ENCODE results near the gene AP1G1. TPM values are rescaled to one million over a fixed set of nuclear protein-coding genes. Genes with fewer than 3 reads are reported as not detected.
"Not testable (repeated sequence)": the region's sequence is repeated elsewhere in the genome, so short reads cannot be mapped to it uniquely, and the experiment has no call there.

The AP1G1 gene
- polyA plus RNA-seq, 1 donor (not counting 4 experiments of a cell fraction or from before 2014, with no cell fraction given): 62.5 TPM

- dilution Hi-C loops (cut with MboI; ENCODE audit: extremely low pct_ligation_motif_present, low sequenced_read_pairs): no loop called here
Measured at GRCh38 chr16:71794018-71794417, 14.6 kb downstream of the AP1G1 start.

DNA sequence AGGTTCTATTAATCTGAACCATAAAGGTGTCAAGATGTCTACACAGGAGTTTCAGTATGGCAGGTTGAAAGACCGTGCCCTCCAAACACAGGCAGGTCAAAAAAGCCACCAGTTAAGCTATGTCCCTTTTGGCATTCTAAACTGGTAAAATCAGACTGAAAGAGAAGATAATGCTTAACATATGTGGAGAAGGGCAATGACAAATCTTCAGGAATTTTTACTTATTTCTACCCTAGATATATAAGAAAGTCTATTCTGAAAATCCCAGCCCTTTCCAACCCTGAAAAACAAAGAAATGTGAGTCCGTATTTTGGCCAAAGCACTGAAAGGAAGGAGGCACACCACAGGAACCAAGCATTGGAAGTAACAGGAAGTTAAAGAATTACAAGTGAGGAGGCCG, 16.5 kb downstream of the AP1G1 start:
- Histone ChIP-seq H4K20me1 (ENCODE audit: control insufficient read depth, extremely low read depth, insufficient read depth, low read length) (peaks cover 6% of the 10 kb centered on the region), H3K79me2 (ENCODE audit: control insufficient read depth, insufficient read depth, low read length) (peaks cover 93% of the 10 kb centered on the region), H3K4me3 (ENCODE audit: control insufficient read depth in 2 of 3, extremely low read depth in 1 of 3, insufficient read depth in 2 of 3, low read depth in 1 of 3, low read length in 3 of 3) (no peak overlapping the region), H3K27ac (ENCODE audit: control insufficient read depth, insufficient read depth, low read length) (no peak overlapping the region), H3K9me1 (ENCODE audit: control insufficient read depth, extremely low read depth, insufficient read depth, low read length) (no peaks in the 10 kb centered on the region), H3K9me3 (ENCODE audit: control insufficient read depth, low read depth, low read length) (no peaks in the 10 kb centered on the region), H3K27me3 (ENCODE audit: control insufficient read depth, extremely low read depth, insufficient read depth, low read length) (no peaks in the 10 kb centered on the region), H3K36me3 (ENCODE audit: control insufficient read depth in 2 of 2, extremely low read depth in 1 of 2, insufficient read depth in 2 of 2, low read length in 2 of 2) (peaks cover 6 to 15% of the 10 kb centered on the region in 2 experiments), H3K4me2 (ENCODE audit: control insufficient read depth, extremely low read depth, insufficient read depth, low read depth, low read length) (no peak overlapping the region), H2AFZ (ENCODE audit: control insufficient read depth, low read length) (no peak overlapping the region), H3K9ac (ENCODE audit: control insufficient read depth, extremely low read depth, insufficient read depth, low read length) (no peak overlapping the region), H3K4me1 (ENCODE audit: control insufficient read depth, extremely low read depth, insufficient read depth, low read length) (no peaks in the 10 kb centered on the region)
- DNase-seq (ENCODE audit: low read depth, low spot score) (no peak), FAIRE-seq (no peak)
- dilution Hi-C loops (cut with MboI; ENCODE audit: extremely low pct_ligation_motif_present, low sequenced_read_pairs): no loop called here
- TF ChIP-seq, protein P1, sequence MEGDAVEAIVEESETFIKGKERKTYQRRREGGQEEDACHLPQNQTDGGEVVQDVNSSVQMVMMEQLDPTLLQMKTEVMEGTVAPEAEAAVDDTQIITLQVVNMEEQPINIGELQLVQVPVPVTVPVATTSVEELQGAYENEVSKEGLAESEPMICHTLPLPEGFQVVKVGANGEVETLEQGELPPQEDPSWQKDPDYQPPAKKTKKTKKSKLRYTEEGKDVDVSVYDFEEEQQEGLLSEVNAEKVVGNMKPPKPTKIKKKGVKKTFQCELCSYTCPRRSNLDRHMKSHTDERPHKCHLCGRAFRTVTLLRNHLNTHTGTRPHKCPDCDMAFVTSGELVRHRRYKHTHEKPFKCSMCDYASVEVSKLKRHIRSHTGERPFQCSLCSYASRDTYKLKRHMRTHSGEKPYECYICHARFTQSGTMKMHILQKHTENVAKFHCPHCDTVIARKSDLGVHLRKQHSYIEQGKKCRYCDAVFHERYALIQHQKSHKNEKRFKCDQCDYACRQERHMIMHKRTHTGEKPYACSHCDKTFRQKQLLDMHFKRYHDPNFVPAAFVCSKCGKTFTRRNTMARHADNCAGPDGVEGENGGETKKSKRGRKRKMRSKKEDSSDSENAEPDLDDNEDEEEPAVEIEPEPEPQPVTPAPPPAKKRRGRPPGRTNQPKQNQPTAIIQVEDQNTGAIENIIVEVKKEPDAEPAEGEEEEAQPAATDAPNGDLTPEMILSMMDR (optimal IDR thresholded peaks at IDR 0.05 in 1 of 3, IDR thresholded peaks at IDR 0.05 in 1 of 3, conservative IDR thresholded peaks at IDR 0.05 in 1 of 3; ENCODE audit: extremely low read depth in 1 of 3, insufficient read depth in 2 of 3, low read length in 3 of 3): no peak
- no peak for TF ChIP-seq EZH2 (IDR thresholded peaks at IDR 0.05; ENCODE audit: low read length)

More at GRCh38 chr16:71794018-71794417, 14.6 kb downstream of the AP1G1 start:
- Histone ChIP-seq H2AFZ (ENCODE audit: control insufficient read depth, low read length) (no peak overlapping the region), H3K79me2 (ENCODE audit: control insufficient read depth, insufficient read depth, low read length) (peaks cover 95% of the 10 kb centered on the region), H3K9me3 (ENCODE audit: control insufficient read depth, low read depth, low read length) (no peaks in the 10 kb centered on the region), H3K4me2 (ENCODE audit: control insufficient read depth, extremely low read depth, insufficient read depth, low read depth, low read length) (no peak overlapping the region), H4K20me1 (ENCODE audit: control insufficient read depth, extremely low read depth, insufficient read depth, low read length) (peaks cover 6% of the 10 kb centered on the region), H3K4me3 (ENCODE audit: control insufficient read depth in 2 of 3, extremely low read depth in 1 of 3, insufficient read depth in 2 of 3, low read depth in 1 of 3, low read length in 3 of 3) (no peak overlapping the region), H3K36me3 (ENCODE audit: control insufficient read depth in 2 of 2, extremely low read depth in 1 of 2, insufficient read depth in 2 of 2, low read length in 2 of 2) (peaks cover 3 to 11% of the 10 kb centered on the region in 2 experiments), H3K9ac (ENCODE audit: control insufficient read depth, extremely low read depth, insufficient read depth, low read length) (no peak overlapping the region), H3K27me3 (ENCODE audit: control insufficient read depth, extremely low read depth, insufficient read depth, low read length) (no peaks in the 10 kb centered on the region), H3K4me1 (ENCODE audit: control insufficient read depth, extremely low read depth, insufficient read depth, low read length) (no peaks in the 10 kb centered on the region), H3K27ac (ENCODE audit: control insufficient read depth, insufficient read depth, low read length) (no peak overlapping the region), H3K9me1 (ENCODE audit: control insufficient read depth, extremely low read depth, insufficient read depth, low read length) (no peaks in the 10 kb centered on the region)
- FAIRE-seq (no peak), DNase-seq (ENCODE audit: low read depth, low spot score) (no peak)
- TF ChIP-seq, protein P1 (optimal IDR thresholded peaks at IDR 0.05 in 1 of 3, IDR thresholded peaks at IDR 0.05 in 1 of 3, conservative IDR thresholded peaks at IDR 0.05 in 1 of 3; ENCODE audit: extremely low read depth in 1 of 3, insufficient read depth in 2 of 3, low read length in 3 of 3): no peak
- no peak for TF ChIP-seq EZH2 (IDR thresholded peaks at IDR 0.05; ENCODE audit: low read length)

GRCh38 chr16:71790329-71790728, 18.3 kb downstream of the AP1G1 start:
- H3K27ac ChIP-seq (ENCODE audit: control insufficient read depth, insufficient read depth, low read length); H3K9ac ChIP-seq (ENCODE audit: control insufficient read depth, extremely low read depth, insufficient read depth, low read length); H2AFZ ChIP-seq (ENCODE audit: control insufficient read depth, low read length); H3K9me3 ChIP-seq (ENCODE audit: control insufficient read depth, low read depth, low read length); H3K9me1 ChIP-seq (ENCODE audit: control insufficient read depth, extremely low read depth, insufficient read depth, low read length); H3K27me3 ChIP-seq (ENCODE audit: control insufficient read depth, extremely low read depth, insufficient read depth, low read length); H3K4me2 ChIP-seq (ENCODE audit: control insufficient read depth, extremely low read depth, insufficient read depth, low read depth, low read length); H3K4me3 ChIP-seq (ENCODE audit: control insufficient read depth in 2 of 3, extremely low read depth in 1 of 3, insufficient read depth in 2 of 3, low read depth in 1 of 3, low read length in 3 of 3); H3K4me1 ChIP-seq (ENCODE audit: control insufficient read depth, extremely low read depth, insufficient read depth, low read length); H4K20me1 ChIP-seq (ENCODE audit: control insufficient read depth, extremely low read depth, insufficient read depth, low read length); DNase-seq (ENCODE audit: low read depth, low spot score); dilution Hi-C loops (cut with MboI; ENCODE audit: extremely low pct_ligation_motif_present, low sequenced_read_pairs); FAIRE-seq: not testable (repeated sequence)
- Histone ChIP-seq H3K36me3 (ENCODE audit: control insufficient read depth in 2 of 2, extremely low read depth in 1 of 2, insufficient read depth in 2 of 2, low read length in 2 of 2) (peaks cover 10 to 15% of the 10 kb centered on the region in 2 experiments), H3K79me2 (ENCODE audit: control insufficient read depth, insufficient read depth, low read length) (peaks cover 85% of the 10 kb centered on the region)

All from keratinocyte (primary cell).